GM18870 (cell line): ENCODE data around the gene FADS2.

Source experiments
- ATAC-seq: cut with Tn5 transposase; IDR thresholded peaks from one replicate; pipeline ENCODE4 v1.9.1; 2021; ENCODE audit warnings: moderate library complexity; ENCODE audit not compliant: unreplicated experiment

Gene FADS2

DNA sequence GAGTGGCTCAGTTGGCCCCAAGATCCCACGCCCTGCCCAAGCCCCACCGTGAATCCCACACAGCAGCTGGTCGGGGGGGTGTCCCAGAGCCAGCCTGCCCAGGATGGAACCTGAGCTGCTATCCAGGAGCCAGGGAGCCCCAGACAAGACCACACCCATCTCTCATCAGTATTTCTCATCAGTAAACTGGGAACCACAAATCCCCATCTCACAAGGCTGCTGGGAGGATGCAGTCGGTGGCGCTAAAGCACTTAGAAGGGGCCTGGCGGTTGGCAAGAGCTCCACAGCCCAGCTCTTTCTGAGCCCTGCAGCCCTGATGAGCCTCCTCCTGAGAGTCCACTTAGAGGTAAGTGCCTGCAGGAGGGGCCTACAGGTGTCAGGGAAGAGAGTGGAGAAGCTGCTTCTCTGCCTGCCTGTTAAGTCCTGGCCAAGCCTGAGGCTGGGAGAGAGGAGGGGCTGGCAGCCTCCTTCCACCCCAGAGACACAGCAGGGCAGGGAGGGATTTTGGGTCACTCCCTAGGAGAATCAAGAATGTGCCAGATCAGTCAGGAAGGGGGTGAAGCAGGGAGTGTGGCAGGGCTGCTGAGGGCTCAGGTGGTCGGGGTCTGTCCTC, 57.2 kb downstream of the FADS2 start:
- no peak for ATAC-seq

DNA sequence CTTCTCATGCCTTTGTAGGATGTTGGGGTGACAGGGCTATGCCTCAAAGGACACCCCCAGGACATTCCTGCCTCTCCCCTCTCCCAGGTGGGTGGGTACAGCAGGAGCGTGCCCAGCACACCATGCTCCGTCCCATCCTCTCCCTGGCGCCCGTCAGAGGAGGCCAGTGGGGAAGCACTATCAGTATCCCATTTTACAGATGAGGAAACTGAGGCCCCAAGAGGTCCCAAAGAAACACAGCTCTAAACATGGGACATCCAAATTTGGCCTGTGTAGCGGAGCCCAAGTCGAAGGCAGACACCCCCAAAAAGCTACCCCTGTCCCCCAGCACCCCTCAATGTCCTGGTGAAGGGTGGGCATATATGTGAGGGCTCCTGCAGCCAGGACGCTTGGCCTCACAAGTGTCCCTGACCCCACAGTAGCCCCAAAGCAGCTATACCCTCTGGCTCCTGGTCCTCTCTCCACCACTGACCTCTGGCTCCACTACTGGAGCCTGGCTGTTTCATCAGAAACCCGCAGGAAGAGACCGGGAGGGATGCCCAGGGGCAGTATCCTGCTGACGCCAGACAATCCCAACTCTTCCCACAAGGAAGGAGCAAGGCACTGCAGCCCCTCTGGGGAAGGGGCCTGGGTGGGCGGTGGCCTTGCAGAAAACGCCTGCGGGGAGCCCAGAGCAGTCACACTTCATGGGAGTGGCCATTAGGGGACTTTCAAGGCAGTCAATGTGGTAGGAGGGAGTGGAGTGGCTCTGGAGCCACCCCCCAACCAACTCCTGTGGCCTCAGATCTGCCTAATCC, 57.9 kb downstream of the FADS2 start:
- no peak for ATAC-seq

DNA sequence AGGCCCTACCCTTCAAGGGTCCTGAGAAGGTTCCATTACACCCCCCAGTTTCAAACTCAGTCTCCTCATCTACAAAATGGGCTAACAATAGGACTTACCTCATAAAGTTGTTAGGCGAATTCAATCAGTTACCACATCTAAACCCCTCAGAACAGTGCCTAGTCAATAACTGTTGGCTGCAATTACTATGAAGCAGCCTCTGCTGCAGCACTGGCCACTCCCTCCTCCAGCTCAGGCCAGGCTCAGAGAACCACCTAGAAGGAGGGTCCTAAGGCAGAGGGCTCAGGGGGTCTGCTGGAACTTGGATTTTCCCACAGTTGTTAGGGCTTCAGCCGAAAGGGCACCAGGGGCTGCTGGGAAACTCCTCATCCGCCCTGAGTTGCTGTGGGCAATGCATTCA, 58.5 kb downstream of the FADS2 start:
- ATAC-seq, result no peak

DNA sequence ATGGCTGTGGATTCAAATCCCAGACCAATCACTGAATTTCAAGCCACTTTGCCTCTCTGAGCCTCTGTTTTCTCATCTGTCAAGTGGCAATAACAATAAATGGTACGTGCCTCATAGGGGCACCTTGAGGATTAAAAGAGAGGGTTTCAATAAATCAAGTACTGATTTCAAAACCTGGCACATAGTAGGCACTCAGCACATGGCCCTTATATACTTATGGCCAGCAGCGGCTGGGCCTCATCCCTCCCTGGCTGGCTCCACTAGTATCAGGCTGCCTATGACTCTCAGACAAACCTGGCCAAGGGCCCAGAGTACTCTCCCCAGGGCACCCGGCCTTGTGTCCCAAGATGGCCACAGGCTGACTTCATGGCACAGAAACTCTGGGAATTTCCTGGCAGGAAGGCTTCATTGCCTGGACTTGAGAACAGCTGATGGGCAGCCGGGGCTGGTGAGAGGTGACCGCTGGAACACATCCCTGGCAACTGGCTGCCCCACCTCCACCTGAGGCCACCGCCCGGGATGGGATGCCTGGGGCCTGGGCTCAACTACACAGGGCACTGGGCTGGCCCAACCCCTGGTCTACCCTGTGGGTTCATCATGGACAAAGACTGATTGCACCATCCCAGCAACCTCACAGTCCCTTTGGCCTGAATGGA, 59.9 kb downstream of the FADS2 start:
- no peak for ATAC-seq

DNA sequence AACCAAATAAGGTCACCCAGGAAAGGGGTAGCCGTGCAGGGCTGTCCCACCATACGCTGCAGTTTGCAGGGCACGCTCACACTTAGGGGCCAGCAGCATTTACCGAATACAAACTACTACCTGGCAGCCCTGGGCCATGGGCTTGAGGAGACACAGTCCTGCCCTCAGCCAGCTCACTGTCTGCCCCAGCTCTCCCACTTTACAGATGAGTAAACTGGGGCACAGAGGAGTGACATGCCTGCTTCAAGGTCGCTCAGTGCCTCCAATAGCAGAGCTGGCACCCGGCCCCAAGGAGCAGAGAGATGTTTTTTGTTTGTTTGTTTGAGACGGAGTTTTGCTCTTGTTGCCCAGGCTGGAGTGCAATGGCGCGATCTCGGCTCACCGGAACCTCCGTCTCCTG, 60.5 kb downstream of the FADS2 start:
- no peak for ATAC-seq

DNA sequence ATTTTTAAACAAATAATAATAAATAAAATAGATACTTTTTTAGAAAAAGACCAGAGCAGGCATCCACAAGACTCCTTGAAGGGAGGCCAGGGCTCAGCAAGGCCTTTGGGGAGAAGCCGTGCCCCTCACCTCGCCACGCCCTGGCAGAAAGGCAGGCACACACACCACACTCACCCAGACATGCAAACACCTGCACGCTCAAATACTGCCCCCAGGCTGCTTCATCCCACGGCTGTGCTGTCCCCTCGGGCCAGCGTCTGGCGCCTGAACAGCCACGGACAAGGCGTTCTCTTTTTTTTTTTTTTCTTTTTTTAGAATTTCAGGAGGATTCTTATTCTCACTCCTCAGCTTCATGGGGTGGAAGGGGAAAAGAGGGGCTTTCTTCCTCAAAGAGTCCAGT, 61.7 kb downstream of the FADS2 start:
- no peak for ATAC-seq

DNA sequence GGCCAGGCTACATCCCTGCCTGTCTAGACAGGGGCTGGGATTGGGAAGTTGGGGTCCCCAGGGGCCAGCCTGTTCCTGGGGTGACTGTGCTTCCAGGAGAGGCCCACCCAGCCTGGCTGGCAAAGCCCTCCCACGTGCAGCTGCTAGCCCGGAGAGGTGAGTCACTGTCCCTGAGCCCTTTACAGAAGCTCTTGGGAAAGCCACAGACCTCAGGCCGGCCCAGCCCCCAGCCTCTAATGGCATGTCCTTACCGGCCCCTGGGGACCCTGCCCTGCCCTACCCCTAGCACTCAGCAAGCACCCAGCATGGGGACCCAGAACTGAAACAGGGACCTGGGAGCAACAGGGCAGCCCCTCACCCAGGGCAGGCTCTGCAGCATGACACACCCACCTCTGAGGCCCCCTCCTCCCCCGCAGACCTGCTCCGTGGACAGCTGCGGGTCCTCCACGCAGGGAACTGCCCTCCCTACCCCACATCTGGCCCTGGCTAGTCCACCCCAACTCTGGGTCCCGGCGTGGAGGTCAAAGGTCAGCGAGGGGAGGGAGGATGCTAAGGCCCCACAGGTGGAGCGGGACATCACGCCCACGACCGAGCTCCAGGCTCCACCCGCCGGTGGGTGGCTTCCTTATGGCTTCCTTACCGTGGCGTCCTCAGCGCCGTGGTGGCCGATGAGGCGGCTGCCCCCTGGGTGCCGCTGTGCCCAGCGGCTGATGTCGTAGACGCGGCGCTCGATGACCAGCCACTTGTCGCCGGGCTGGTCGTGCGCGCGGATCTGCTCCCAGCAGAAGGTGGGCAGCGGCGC, 62.6 kb downstream of the FADS2 start:
- ATAC-seq, result no peak

DNA sequence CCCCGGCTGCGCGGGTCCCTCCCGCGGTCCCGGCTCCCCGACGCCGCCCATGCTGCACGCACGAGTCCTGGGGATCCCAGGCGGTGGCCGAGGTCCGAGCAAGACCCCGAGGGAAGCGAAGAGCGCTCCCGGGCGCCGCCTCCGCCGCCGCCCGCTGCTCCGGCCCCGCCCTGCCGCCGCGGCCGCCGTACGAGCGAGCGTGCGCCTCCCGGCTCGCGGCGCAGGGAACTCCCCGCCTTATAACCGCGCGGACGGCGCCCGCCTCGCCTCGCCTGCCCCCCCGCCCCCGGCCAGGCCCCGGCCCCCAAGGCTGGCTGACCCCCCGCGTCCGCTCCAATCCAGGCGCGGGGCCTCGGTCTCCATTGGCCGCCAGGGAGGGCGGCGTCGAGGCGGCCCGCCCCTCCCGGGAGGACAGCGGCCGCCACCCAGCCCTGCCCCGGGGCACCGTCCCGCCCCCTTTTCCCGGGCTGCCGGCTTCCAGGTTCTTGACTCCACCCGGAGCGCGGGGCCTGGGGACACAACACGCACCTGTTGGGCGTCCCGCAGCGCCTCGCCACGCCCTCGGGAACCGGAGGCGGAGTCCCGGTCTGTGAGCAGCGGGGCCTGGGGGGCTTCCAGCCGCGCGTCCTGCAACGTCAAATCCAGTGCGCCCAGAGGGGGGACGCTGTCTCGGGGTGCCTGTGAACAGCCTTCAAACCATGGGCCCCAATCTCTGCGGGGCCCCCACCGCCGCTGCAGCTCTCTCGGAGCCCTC, 63.4 kb downstream of the FADS2 start, which contains the start of gene FADS3:
TSS of gene FADS3 (minus strand) at position 215 of the 754 bp plus-strand sequence. CDS start at position 51, 164 bp downstream.
- no peak for ATAC-seq

DNA sequence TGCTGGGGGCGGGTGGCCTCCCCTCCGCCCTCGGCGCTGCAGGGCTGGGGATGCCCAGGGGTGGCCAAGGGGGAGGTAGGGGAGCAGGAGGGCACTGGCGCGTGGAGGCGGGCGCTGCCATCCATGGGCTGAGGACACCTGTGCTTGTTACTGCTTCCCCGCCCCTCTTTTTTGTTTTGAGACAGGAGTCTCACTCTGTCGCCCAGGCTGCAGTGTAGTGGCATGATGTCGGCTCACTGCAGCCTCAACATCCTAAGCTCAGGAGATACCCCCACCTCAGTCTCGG, 63.9 kb downstream of the FADS2 start:
- ATAC-seq, result no peak

DNA sequence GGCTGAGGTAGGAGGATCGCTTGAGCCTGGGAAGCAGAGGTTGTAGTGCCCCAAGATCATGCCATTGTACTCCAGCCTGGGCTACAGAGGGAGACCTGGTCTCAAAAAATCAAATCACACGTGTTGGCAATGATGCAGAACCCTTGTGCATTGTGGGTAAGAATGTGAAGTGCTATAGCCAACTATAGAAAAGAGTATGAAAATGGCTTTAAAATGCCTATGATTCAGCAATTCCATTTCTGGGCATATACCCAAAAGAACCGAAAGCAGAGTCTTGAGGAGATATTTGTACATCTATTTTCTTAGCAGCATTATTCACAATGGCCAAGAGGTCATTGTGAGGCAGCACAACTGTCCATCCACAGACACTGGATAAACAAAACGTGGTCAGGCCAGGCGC, 65.9 kb downstream of the FADS2 start:
- ATAC-seq, result no peak

DNA sequence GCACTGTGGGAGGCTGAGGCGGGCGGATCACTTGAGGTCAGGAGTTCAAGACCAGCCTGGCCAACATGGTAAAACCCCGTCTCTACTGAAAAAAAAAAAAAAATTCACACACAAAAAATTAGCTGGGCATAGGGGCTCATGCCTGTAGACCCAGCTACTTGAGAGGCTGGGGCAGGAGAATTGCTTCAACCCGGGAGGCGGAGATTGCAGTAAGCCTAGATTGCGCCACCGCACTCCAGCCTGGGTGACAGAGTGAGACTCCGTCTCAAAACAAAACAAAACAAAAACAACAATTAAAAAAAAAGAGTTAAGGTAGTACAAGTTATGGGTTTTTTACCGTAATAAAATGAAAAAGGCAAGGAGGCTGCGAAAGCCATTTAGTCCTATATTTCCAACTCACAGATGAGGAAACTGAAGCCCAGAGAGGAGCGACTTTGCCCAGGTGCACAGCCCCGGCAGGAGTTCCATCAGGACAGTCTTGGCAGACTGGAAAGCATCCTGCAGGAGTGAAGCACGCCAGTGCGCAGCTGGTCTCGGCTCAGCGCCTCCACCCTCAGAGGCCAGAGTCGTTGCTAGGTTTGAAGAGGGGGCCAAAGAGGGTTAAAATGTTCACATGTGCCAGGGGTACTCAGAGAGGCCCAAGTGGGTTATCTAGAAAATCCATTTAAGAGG, 67.1 kb downstream of the FADS2 start:
- ATAC-seq, result no peak

DNA sequence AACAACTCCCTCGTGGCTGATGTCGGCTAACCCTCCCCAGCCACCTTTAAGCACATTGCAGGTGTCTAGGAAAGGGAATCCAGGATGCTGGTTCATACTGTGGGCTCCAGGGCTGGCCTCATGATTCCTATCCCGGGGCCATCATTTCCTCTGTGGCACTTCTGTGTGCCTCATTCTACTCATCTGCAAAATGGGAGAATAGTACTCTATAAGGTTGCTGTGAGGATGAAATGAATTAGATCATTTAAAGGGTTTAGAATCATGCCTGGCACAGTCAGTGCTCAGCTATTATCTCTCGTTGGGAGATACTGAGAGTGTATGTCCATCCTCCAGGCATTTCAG, 67.6 kb downstream of the FADS2 start:
- no peak for ATAC-seq

DNA sequence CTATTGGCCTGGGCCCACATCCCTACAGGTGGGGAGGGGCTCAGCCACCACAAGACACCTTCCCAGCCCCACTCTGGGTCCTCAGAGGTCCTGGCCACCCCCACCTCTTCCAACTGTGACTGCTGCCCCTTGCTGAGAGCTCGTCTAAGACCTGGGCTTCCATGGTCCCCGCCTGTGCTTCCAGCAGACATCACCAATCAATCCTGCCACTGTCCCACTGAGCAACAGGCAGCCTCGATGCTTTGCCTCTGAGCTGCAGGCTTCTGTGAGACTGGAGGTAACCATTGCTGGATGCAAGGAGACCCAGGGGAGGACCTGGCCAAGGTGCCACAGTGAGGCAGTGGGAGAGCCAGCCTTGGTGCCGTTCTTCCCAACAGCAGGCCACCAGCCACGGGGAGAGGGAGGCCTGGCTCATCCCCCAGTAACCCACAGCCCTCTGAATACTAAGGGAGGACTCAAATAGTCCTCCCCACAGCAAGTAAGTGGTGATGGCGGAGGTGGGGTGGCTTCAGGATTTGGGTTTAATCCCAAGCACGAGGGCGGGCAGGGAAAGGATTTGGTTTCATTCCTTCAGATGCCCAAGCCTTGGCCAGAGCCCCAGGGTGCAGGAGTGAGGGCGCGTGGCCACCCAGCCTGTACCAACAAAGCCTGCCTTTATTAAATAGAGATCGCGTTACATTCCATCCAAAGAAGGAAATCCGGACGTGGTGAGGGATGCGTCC, 68.7 kb downstream of the FADS2 start:
- ATAC-seq, result no peak

DNA sequence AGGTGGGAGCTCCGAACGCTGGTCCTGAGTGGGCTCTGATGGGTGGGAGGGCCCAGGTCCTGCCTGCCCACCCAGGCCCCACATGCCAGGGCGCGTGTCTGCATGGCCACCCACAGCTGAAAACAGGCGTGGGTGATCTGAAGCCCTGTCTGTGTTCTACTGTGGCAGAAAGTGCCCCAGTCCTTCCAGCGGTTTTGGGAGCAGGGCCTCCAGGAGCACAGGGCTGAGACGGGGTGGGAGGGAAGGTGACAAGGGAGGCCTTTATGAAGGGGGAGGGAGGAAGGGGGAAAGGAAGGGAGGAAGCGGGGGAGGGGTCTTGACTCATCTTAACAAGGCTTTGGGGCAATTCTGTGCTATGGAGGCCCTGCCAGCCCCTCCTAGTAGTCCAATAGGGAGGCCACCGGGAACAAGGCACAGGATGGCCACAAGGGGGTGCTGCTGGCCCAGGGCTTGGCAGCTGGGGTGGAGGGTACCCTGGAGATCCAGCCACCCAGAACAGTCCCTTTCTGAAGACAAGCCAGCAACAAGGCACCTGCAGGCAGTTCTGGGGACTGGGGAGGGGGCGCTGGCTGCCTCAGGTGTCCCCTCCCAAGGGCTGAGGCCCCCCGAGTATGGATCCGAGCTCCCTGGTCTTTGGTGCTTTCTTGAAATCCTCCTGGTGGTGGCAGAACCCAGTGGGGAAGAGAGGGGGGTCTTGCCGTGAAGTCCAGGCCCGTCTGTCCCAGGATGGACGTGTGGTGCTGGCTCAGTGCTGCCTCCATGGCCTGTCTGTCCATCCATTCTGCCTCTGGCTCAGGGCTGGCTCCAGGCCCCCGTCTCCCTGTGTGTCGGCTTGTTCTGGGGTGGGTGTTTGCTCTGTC, 69.5 kb downstream of the FADS2 start:
- ATAC-seq, result no peak

DNA sequence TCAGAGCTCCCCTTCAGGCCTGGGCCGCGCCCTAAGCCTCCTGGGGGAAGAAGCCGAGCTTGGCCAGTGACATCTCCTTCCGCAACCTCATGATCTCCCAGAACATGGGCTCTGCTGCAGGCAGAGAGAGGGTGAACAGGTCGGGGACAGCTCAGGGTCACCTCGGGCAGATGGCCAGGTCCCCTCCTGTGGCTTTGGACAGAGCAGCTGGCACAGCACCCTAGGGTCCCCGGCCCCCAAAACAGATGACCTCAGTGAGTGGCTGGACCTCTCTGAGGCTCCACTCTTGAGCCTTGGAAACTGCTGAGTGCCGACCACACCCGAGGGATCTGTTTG, 70.1 kb downstream of the FADS2 start:
- no peak for ATAC-seq

DNA sequence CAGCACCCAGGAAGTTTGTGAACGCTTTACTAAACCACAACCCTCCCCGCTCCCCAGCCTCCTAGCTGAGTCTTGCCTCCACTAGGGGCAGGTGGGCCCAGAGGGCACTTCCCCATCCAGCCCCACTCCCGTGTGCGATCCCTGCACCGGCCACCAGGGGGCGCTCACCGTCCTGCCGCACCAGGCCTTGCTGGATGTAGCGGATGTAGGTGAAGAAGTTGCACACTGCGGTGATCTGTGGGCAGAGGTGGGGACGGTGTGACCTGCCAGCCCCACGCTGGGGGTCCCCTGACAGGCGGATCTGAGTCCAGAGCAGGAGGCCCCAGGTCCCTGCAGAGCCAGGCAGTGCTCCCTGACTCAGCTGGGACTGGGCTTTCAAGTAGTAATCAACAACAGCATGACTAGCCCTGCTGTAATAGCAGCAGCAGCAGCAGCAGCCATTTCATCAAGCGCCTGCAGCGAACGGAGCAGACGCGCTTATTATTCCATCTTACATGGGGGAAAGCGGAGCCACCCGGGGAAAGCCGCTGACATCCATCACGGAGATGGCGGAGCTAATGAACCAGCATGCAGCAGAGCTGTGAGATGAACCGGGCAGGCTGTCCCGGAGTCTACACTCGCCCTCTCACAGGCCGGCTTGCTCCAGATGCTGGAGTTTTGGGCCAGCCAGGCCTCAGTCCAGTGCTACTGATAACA, 71.2 kb downstream of the FADS2 start:
- no peak for ATAC-seq

DNA sequence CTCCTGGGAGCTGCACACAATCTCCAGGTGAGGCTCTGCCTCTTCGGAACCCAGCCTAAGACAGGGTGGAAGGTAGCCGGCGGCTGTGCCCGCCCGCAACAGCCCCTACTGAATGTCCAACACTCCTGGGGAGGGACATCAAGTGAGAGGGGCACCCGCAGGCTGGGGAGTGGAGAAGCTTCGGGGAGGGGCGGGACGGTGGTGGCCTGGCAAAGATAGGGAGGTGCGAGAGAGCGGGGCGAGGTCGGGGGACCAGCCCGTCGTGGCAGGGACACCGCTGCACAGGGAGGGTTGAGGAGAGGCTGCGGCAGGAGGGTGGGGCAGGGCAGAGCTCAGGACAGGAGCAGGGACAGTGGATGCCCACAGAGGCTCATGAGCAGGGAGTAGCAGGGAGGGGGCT, 72.2 kb downstream of the FADS2 start:
- ATAC-seq, result no peak

DNA sequence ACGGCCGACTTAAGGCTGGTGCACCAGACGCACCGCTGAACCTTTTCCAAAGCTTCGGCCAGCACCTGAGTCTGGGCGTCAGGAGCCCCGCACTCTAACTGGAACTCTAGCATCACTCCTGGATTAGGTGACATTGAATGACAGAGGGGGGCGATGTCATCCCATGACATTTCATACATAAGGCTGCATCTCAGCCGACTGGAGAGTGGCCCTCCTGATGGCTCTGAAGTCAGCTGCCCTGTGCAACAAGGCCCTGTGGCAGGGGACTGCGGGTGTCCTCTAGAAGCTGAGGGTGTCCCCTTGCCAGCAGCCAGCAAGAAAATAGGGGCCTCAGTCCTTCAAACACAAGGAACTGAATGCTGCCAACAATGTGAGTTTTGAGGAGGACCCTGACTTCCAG, 73.3 kb downstream of the FADS2 start:
- ATAC-seq, result no peak
